Femur (tissue), 1 donor: ENCODE data around the gene SPOCK3.

Experiments
- DNase-seq: peaks from one replicate; pipeline ENCODE4 v3.0.0-alpha.2; 2017

The SPOCK3 gene

GRCh38 chr4:167171928-167172327 is 62.4 kb downstream of the SPOCK3 start:
- DNase-seq = no peak

- no peak for DNase-seq
Observed at GRCh38 chr4:167168611-167169010, 65.7 kb downstream of the SPOCK3 start.

- DNase-seq = no peak
Observed at GRCh38 chr4:167150587-167150986, 83.7 kb downstream of the SPOCK3 start.

- DNase-seq = no peak
Observed at GRCh38 chr4:167144605-167145004, 89.7 kb downstream of the SPOCK3 start.

- no peak for DNase-seq
Observed at GRCh38 chr4:167143018-167143417, 91.3 kb downstream of the SPOCK3 start.

- DNase-seq = no peak
Observed at GRCh38 chr4:167136270-167136669, 98.0 kb downstream of the SPOCK3 start.

- no peak for DNase-seq
Observed at GRCh38 chr4:167129146-167129545, 105.1 kb downstream of the SPOCK3 start.

- DNase-seq = no peak
Observed at GRCh38 chr4:167119392-167119791, 114.9 kb downstream of the SPOCK3 start.

- no peak for DNase-seq
Observed at GRCh38 chr4:167117273-167117672, 117.0 kb downstream of the SPOCK3 start.

GRCh38 chr4:167114416-167114971 is 119.8 kb downstream of the SPOCK3 start:
- DNase-seq = no peak

- no peak for DNase-seq
Observed at GRCh38 chr4:167111622-167112021, 122.7 kb downstream of the SPOCK3 start.

- no peak for DNase-seq
Observed at GRCh38 chr4:167111092-167111491, 123.2 kb downstream of the SPOCK3 start.

- DNase-seq = no peak
Observed at GRCh38 chr4:167109859-167110258, 124.4 kb downstream of the SPOCK3 start.

GRCh38 chr4:167105857-167106256 is 128.4 kb downstream of the SPOCK3 start:
- DNase-seq = no peak

- DNase-seq = no peak
Observed at GRCh38 chr4:167102475-167102874, 131.8 kb downstream of the SPOCK3 start.

- no peak for DNase-seq
Observed at GRCh38 chr4:167101035-167101434, 133.3 kb downstream of the SPOCK3 start.

GRCh38 chr4:167100120-167100519 is 134.2 kb downstream of the SPOCK3 start:
- DNase-seq = no peak

- DNase-seq = no peak
Observed at GRCh38 chr4:167088115-167088514, 146.2 kb downstream of the SPOCK3 start.

GRCh38 chr4:167084321-167084720 is 150.0 kb downstream of the SPOCK3 start:
- DNase-seq = no peak

GRCh38 chr4:167079762-167080161 is 154.5 kb downstream of the SPOCK3 start:
- no peak for DNase-seq

- DNase-seq = no peak
Observed at GRCh38 chr4:167052631-167053091, 181.6 kb downstream of the SPOCK3 start.

GRCh38 chr4:167049257-167049656 is 185.0 kb downstream of the SPOCK3 start:
- no peak for DNase-seq

GRCh38 chr4:167041524-167041923 is 192.8 kb downstream of the SPOCK3 start:
- no peak for DNase-seq

- DNase-seq = no peak
Observed at GRCh38 chr4:167035390-167035789, 198.9 kb downstream of the SPOCK3 start.

- DNase-seq = no peak
Observed at GRCh38 chr4:167034983-167035382, 199.3 kb downstream of the SPOCK3 start.
